Right atrium auricular region (tissue), 2 donors: ENCODE measurements around the gene SLC31A1. TPM values are rescaled to one million over a fixed set of nuclear protein-coding genes. Genes with fewer than 3 reads are reported as not detected.

Experiments used
- DNase-seq: peaks from one replicate; pipeline ENCODE4 v3.0.0-alpha.2; 2019; ENCODE audit warnings: low spot score
- H3K27ac ChIP-seq, 2 donors: fragments of 200-600 bp; sonication (generic); 1 replicate in 1 of 2; 2 replicates in 1 of 2; pipeline ENCODE4 v1.5.1; 2016 to 2019
- H3K27me3 ChIP-seq, 2 donors: fragments of 200-600 bp; sonication (generic); one replicate each; pipeline versions ENCODE4 v1.5.1 to v1.6.0; 2017 to 2019
- H3K36me3 ChIP-seq: fragments of 200-600 bp; sonication (generic); one replicate; pipeline ENCODE4 v1.5.1; 2016
- H3K4me1 ChIP-seq, 2 donors: fragments of 200-600 bp; sonication (generic); one replicate each; pipeline versions ENCODE4 v1.5.1 to v1.6.0; 2017 to 2019
- H3K4me3 ChIP-seq, 2 donors: fragments of 200-600 bp; sonication (generic); 1 replicate in 1 of 2; 2 replicates in 1 of 2; pipeline ENCODE4 v1.5.1; 2017 to 2019; ENCODE audit warnings: mild to moderate bottlenecking in 1 of 2, moderate library complexity in 1 of 2
- H3K9me3 ChIP-seq, 2 donors: fragments of 200-600 bp; sonication (generic); one replicate each; pipeline ENCODE4 v1.5.1; 2019
- total RNA-seq, 2 donors: library from RNA; depleted of rRNA; stranded (reverse); fragments of >200 nt; gene quantifications; one replicate each; pipeline ENCODE4 v1.1.0, GENCODE V29; 2016
- TF ChIP-seq, protein P1 (sequence below), 2 donors: fragments of 200-600 bp; sonication (generic); IDR thresholded peaks; one replicate each; pipeline ENCODE4 v1.5.1; 2019; ENCODE audit warnings: antibody characterized with exemption in 2 of 2

Gene SLC31A1
- total RNA-seq, 2 donors from 2014 or later: 10.0 to 11.1 TPM

DNA sequence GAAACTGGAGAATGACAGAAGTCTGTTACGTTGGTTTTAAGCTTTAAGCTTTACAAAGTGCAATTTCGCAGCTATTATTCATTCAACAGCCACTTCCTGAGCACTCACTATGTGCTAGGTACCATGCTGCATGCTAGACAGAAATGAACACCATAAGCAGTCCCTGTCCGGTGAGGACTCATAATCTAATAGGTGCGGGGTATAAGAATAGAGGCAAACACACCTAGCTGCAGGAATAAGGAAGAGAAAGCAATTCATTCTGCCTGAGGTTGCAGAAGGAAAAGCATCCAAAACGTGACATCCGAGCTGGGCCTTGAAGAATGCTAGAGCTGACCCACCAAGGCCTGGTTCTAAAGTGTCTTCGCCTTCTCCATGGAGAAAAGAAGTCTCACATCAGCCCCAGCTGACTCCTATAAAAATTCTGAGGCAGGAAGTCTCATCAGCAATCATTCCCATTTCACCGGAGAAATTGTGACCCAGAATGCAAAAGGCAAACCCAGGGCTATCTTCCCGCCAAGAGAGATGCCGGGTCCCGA, 809 bp upstream of the SLC31A1 start:
- no peaks in the 10 kb centered on the region for H3K27me3 ChIP-seq
- peak overlapping the region; percentile 85 to 91 for H3K27ac ChIP-seq
- DNase-seq: no peak
- peak overlapping the region; percentile 83 to 97 for H3K4me3 ChIP-seq
- H3K9me3 ChIP-seq: no peaks in the 10 kb centered on the region
- H3K36me3 ChIP-seq: peaks cover 5% of the 10 kb centered on the region
- TF ChIP-seq, protein P1, sequence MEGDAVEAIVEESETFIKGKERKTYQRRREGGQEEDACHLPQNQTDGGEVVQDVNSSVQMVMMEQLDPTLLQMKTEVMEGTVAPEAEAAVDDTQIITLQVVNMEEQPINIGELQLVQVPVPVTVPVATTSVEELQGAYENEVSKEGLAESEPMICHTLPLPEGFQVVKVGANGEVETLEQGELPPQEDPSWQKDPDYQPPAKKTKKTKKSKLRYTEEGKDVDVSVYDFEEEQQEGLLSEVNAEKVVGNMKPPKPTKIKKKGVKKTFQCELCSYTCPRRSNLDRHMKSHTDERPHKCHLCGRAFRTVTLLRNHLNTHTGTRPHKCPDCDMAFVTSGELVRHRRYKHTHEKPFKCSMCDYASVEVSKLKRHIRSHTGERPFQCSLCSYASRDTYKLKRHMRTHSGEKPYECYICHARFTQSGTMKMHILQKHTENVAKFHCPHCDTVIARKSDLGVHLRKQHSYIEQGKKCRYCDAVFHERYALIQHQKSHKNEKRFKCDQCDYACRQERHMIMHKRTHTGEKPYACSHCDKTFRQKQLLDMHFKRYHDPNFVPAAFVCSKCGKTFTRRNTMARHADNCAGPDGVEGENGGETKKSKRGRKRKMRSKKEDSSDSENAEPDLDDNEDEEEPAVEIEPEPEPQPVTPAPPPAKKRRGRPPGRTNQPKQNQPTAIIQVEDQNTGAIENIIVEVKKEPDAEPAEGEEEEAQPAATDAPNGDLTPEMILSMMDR (IDR thresholded peaks at IDR 0.05): no peak
- peaks cover 0 to 38% of the 10 kb centered on the region in 2 donors for H3K4me1 ChIP-seq

DNA sequence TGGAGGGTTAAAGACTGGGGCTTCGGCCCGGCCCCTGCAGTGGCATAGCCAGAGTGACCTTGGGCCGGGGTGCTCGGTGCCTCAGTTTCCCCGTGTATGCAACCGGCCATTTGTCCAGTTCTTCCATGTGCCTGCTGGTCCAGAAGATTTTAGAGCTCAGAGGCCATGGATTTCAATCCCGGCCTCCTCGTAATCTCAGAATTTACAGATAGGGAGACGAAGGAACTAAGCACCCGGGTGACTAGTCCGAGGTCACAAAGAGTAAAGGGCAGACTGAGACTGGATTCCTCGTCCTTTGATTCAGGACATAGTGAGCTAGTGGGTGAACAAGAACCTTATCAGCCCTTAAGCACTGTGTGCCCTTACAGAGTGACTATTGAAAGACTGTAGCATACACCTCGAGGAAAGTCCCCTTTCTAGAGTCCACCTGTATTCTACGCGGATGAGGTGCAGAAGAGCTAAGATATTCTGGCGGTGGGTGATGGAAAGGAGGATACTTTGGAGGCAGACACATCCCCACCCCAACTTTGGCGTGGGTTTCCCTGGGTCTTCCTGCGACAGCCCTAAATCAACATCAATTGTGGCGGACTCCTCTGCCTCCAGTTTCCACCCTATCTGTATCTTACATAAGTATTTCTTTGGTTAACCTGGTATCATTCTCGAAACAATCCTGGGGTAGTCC, 597 bp downstream of the SLC31A1 start:
- Histone ChIP-seq H3K27me3 (no peaks in the 10 kb centered on the region), H3K4me3 (peak overlapping the region; percentile 83 to 97), H3K36me3 (peaks cover 5% of the 10 kb centered on the region), H3K4me1 (peaks cover 0 to 38% of the 10 kb centered on the region in 2 donors), H3K27ac (peak overlapping the region; percentile 85 to 91), H3K9me3 (no peaks in the 10 kb centered on the region)
- no peak for DNase-seq
- TF ChIP-seq, protein P1 (IDR thresholded peaks at IDR 0.05): no peak

- TF ChIP-seq, protein P1 (IDR thresholded peaks at IDR 0.05): no peak
- Histone ChIP-seq H3K36me3 (peaks cover 2% of the 10 kb centered on the region), H3K4me3 (peak overlapping the region; percentile 83 to 97), H3K4me1 (peaks cover 0 to 38% of the 10 kb centered on the region in 2 donors), H3K27me3 (no peaks in the 10 kb centered on the region), H3K27ac (peak overlapping the region in 1 of 2 donors; percentile 91), H3K9me3 (no peaks in the 10 kb centered on the region)
- no peak for DNase-seq
Measured at GRCh38 chr9:113222482-113222841, 1.1 kb downstream of the SLC31A1 start.

- Histone ChIP-seq H3K27me3 (no peaks in the 10 kb centered on the region), H3K27ac (no peak overlapping the region), H3K4me1 (peaks cover 0 to 38% of the 10 kb centered on the region in 2 donors), H3K9me3 (no peaks in the 10 kb centered on the region), H3K36me3 (no peaks in the 10 kb centered on the region), H3K4me3 (no peak overlapping the region)
- TF ChIP-seq, protein P1 (IDR thresholded peaks at IDR 0.05): no peak
- DNase-seq: no peak
Measured at GRCh38 chr9:113223963-113224362, 2.6 kb downstream of the SLC31A1 start.

- TF ChIP-seq, protein P1 (IDR thresholded peaks at IDR 0.05): no peak
- H3K36me3 ChIP-seq: no peaks in the 10 kb centered on the region
- peaks cover 0 to 15% of the 10 kb centered on the region in 2 donors for H3K4me1 ChIP-seq
- no peak for DNase-seq
- no peaks in the 10 kb centered on the region for H3K27me3 ChIP-seq
- no peaks in the 10 kb centered on the region for H3K9me3 ChIP-seq
- H3K4me3 ChIP-seq: no peak overlapping the region
- no peak overlapping the region for H3K27ac ChIP-seq
Measured at GRCh38 chr9:113227436-113227835, 6.1 kb downstream of the SLC31A1 start.
